Endothelial cell of umbilical vein (primary cell): ENCODE results near the gene SOWAHD.

ENCODE experiments used
- CTCF ChIP-seq, 2 donors: IDR thresholded peaks; 1 replicate in 1 of 2; 2 replicates in 1 of 2; pipeline ENCODE4 v1.5.1; 2011; ENCODE audit warnings: low read length in 2 of 2, mild to moderate bottlenecking in 2 of 2, moderate library complexity in 2 of 2, control low read depth in 1 of 2, inconsistent platforms in 1 of 2, low read depth in 1 of 2; ENCODE audit not compliant: insufficient read depth in 1 of 2; ENCODE audit errors: extremely low read depth in 1 of 2
- POLR2A ChIP-seq: IDR thresholded peaks from 2 replicates; pipeline ENCODE4 v1.6.1; 2012; ENCODE audit warnings: low read depth, mild to moderate bottlenecking, control low read depth, low read length
- POLR2AphosphoS5 ChIP-seq: IDR thresholded peaks from 2 replicates; pipeline ENCODE4 v1.6.1; 2012; ENCODE audit warnings: low read depth, mild to moderate bottlenecking, control low read depth, low read length, moderate library complexity; ENCODE audit not compliant: insufficient read depth

DNA sequence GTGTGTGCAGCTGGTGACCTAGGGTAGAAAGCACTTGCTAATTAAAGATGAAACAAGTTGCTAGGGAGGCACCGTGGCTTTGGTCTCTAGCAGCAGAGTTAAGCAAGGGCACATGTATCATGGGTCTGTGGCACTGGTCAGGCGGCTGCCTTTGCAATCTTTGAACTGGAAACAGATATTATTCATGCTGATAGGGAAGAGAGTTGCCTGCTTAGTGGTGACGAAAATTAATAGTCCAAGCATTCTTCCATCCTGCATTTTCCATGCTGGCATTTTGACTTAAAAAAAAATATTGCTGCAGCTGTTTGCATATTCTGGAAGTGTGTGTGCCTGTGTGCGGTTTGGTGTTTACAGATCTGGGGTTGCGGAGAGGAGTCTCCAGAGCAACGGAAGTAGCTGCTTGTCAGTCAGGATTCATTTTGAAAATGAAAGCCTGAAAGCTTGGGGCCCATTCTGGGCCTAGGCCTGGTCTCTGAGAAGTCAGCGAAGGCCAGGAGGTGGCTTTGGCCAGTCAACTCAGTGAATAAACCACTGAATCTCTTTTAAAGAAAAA lies 2.3 kb upstream of the SOWAHD start:
- no peak for TF ChIP-seq CTCF (IDR thresholded peaks at IDR 0.05; ENCODE audit: extremely low read depth in 1 of 2, insufficient read depth in 1 of 2, low read depth in 1 of 2, low read length in 2 of 2)
- no peak for TF ChIP-seq POLR2A
- TF ChIP-seq POLR2AphosphoS5 = no peak
